ENCODE measurements around the gene ATG14.

Gene ATG14

DNA sequence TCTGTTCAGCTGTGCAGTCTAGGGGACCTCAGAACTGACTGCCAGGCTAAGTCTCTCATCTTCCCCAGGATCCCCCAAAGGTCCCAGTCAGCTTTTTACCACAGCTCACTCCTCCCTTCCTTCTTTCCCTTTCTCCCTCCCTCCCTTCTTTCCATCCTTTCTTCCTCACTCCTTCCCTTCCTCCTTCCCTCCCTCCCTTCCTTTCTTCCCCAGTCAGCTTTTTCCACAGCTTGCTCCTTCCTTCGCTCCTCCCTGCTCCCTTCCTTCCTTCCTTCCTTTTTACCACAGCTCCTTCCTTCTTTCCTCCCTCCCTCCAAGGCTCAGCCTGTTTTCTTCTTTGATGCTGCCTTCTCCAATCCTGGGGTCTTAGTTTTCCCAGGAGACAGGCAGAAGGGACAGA, 39.2 kb downstream of the ATG14 start:
- TF ChIP-seq, protein P1, sequence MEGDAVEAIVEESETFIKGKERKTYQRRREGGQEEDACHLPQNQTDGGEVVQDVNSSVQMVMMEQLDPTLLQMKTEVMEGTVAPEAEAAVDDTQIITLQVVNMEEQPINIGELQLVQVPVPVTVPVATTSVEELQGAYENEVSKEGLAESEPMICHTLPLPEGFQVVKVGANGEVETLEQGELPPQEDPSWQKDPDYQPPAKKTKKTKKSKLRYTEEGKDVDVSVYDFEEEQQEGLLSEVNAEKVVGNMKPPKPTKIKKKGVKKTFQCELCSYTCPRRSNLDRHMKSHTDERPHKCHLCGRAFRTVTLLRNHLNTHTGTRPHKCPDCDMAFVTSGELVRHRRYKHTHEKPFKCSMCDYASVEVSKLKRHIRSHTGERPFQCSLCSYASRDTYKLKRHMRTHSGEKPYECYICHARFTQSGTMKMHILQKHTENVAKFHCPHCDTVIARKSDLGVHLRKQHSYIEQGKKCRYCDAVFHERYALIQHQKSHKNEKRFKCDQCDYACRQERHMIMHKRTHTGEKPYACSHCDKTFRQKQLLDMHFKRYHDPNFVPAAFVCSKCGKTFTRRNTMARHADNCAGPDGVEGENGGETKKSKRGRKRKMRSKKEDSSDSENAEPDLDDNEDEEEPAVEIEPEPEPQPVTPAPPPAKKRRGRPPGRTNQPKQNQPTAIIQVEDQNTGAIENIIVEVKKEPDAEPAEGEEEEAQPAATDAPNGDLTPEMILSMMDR (IDR thresholded peaks at IDR 0.05; ENCODE audit: insufficient read depth, low read depth, low read length, missing control alignments): no peak

DNA sequence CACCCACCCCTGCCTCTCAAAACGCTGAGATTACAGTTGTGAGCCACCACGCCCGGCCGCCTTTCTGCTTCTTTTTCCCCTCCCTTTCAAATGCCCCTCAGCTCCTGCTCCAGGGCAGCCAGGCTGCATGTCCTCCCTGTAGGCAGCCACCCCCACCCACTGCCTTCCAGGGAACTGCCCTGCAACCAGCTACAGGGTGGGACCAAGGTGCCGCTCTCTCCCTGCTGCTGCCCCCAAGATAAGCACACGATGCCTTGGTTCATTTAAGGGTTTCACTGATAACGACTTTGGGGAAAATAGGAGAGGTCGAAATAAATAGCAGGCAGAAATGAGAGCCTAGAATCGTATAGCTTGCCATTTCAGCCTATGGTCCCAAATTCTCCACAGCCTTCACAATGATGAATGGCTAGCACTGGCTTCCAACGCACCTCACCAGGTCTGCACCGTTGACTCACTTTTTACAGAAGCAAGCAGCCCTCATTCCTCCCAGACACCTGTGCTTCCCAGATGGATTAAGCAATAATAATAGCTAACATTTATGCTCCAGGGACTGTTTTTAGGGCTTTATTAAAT, 40.7 kb downstream of the ATG14 start:
- no peak for DNase-seq (ENCODE audit: low read depth)
- TF ChIP-seq, protein P1 (IDR thresholded peaks at IDR 0.05; ENCODE audit: insufficient read depth, low read depth, low read length, missing control alignments): no peak

More for the DNA sequence above, 39.2 kb downstream of the ATG14 start:
- DNase-seq (ENCODE audit: low read depth): no peak
- no peak overlapping the region for H3K4me3 ChIP-seq (ENCODE audit: low read length)

DNA sequence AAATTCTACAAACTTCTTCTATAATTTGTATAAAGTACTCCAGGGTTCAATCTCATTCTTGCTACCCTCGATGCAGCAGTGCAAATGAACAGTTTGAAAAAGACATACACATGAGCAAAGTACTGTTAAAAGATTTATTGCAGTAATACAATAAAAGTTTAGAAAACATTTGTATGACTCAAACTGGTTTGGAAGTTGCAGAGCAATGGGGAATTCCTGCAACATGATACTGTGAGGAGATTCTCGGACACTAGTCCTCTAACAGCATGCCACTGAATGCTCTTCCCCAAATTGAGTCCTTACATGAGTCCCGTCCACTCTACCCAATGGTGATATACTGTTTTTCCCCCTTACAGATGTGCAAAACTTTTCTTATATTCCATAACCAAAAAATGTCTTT, 45.4 kb downstream of the ATG14 start:
- TF ChIP-seq, protein P1 (IDR thresholded peaks at IDR 0.05; ENCODE audit: insufficient read depth, low read depth, low read length, missing control alignments): no peak
- peak; percentile 56 for DNase-seq (ENCODE audit: low read depth)
- no peak overlapping the region for H3K4me3 ChIP-seq (ENCODE audit: low read length)

More for the DNA sequence above, 40.7 kb downstream of the ATG14 start:
- no peak overlapping the region for H3K4me3 ChIP-seq (ENCODE audit: low read length)

DNA sequence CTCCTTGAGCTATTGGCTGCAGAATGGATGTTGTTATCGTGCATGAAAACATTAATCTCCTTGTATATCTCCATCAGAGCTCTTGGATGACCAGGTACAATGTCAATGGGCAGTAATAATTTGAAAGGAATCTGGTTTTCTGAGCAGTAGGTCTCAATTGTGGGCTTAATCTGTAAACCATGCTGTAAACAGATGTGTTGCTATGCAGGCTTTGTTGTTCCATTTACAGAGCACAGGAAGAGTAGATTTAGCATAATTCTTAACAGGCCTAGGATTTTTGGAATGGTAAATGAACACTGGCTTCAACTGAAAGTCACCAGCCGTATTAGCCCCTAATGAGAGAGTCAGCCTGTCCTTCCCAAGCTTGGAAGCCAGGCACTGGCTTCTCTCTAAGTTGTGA, 50.4 kb downstream of the ATG14 start:
- TF ChIP-seq, protein P1 (IDR thresholded peaks at IDR 0.05; ENCODE audit: insufficient read depth, low read depth, low read length, missing control alignments): no peak
- DNase-seq (ENCODE audit: low read depth): no peak
- H3K4me3 ChIP-seq (ENCODE audit: low read length): no peak overlapping the region

DNA sequence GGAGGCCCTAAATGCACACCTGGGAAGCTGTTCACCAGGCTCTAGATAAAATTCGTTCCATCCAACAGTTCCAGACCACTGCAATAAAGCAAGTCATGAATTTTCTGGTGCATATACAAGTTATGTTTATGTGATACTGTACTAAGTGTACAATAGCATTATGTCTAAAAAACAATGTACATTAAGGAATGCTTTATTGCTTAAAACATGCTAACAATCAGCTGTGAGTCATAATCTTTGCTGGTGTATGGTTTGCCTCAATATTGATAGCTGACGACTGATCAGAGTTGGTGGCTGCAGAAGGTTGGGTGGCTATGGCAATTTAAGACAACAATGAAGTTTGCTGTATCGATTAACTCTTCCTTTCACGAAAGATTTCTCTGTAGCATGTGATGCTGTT, 52.3 kb downstream of the ATG14 start:
- DNase-seq (ENCODE audit: low read depth): no peak
- H3K4me3 ChIP-seq (ENCODE audit: low read length): no peak overlapping the region
- TF ChIP-seq, protein P1 (IDR thresholded peaks at IDR 0.05; ENCODE audit: insufficient read depth, low read depth, low read length, missing control alignments): no peak

DNA sequence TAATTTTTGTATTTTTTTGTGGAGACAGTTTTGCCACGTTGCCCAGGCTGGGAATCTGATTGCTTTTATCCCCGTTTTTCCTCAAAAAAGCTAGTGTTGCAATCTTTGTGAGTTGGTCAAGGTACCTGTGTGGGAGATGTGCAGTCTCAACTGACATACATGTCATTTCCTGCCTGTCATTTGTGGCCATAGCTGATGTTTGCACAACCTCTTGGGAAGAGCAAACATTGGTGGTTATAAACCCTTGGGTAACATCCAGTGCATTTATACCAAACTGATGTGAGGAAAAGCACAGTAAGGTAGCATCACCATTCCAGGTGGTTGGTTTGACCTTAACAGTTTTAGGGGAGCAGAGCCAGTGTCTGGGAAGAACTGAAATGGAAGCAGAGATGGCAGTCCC, 54.7 kb downstream of the ATG14 start:
- TF ChIP-seq, protein P1 (IDR thresholded peaks at IDR 0.05; ENCODE audit: insufficient read depth, low read depth, low read length, missing control alignments): no peak
- no peak for DNase-seq (ENCODE audit: low read depth)
- H3K4me3 ChIP-seq (ENCODE audit: low read length): no peak overlapping the region

DNA sequence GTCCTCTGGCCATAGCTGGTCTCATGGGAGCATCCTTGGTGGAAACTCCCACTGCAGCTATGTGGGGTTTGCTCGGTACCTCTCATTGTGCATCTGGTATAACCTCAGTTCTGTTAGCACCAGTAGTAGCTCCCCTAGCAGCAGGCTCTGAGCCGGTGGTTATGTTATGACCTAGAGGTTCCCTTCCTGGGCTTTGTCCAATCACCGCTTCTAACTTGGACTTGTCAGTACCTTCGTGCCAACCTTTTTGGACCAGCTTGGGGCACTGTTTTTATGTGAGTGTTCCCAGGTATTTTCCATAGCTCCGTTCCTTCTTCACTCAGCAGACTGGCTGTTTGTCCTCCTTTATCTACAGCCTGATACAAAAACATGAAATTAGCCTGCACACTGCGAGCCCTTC, 55.7 kb downstream of the ATG14 start:
- TF ChIP-seq, protein P1 (IDR thresholded peaks at IDR 0.05; ENCODE audit: insufficient read depth, low read depth, low read length, missing control alignments): no peak
- no peak overlapping the region for H3K4me3 ChIP-seq (ENCODE audit: low read length)
- no peak for DNase-seq (ENCODE audit: low read depth)
